Peyer's patch (tissue), 4 donors: ENCODE results near the gene MAB21L2. TPM values are rescaled to one million over a fixed set of nuclear protein-coding genes. Genes with fewer than 3 reads are reported as not detected.
A peak's percentile ranks its signal among the peaks of the same experiment; 100 is the strongest.

Experiments used
- DNase-seq, 3 donors: peaks; one replicate each; pipeline ENCODE4 v3.0.0-alpha.2; 2017 to 2019
- H3K27ac ChIP-seq, 4 donors: fragments of 200-600 bp; sonication (generic); one replicate each; pipeline ENCODE4 v1.5.1; 2016 to 2019
- H3K27me3 ChIP-seq, 2 donors: fragments of 200-600 bp; sonication (generic); one replicate each; pipeline ENCODE4 v1.5.1; 2019
- H3K36me3 ChIP-seq, 3 donors: fragments of 200-600 bp; sonication (generic); one replicate each; pipeline ENCODE4 v1.5.1; 2016 to 2019
- H3K4me1 ChIP-seq, 4 donors: fragments of 200-600 bp; sonication (generic); one replicate each; pipeline ENCODE4 v1.5.1; 2016 to 2019
- H3K4me3 ChIP-seq, 4 donors: fragments of 200-600 bp; sonication (generic); 1 replicate in 3 of 4; 2 replicates in 1 of 4; pipeline ENCODE4 v1.5.1; 2016 to 2019; ENCODE audit warnings: mild to moderate bottlenecking in 1 of 4
- H3K9me3 ChIP-seq, 4 donors: fragments of 200-600 bp; sonication (generic); one replicate each; pipeline ENCODE4 v1.5.1; 2016 to 2019; ENCODE audit warnings: mild to moderate bottlenecking in 1 of 4
- CTCF ChIP-seq, 6 experiments: fragments of 450-650 bp in 4 of 6; fragments of 200-600 bp in 2 of 6; sonication (generic) in 1 of 6; IDR thresholded peaks; one replicate each; pipeline ENCODE4 v1.5.1; 2017 to 2019; ENCODE audit warnings: antibody characterized with exemption in 6 of 6, mild to moderate bottlenecking in 3 of 6, moderate library complexity in 1 of 6
- POLR2A ChIP-seq, 2 donors: fragments of 450-650 bp; IDR thresholded peaks; one replicate each; pipeline ENCODE4 v1.5.1; 2017; ENCODE audit warnings: antibody characterized with exemption in 2 of 2, mild to moderate bottlenecking in 2 of 2, moderate library complexity in 2 of 2
- total RNA-seq, 4 donors: library from RNA; depleted of rRNA; stranded (reverse); fragments of >200 nt; gene quantifications; one replicate each; pipeline ENCODE4 v1.1.0, GENCODE V29; 2016

MAB21L2 gene
- total RNA-seq, 4 donors from 2014 or later: 3.9 to 55.3 (median 18.7) TPM

GRCh38 chr4:150578745-150579501 is 3.0 kb upstream of the MAB21L2 start:
- Histone ChIP-seq H3K36me3 (peaks cover 0 to 16% (median 0%) of the 10 kb centered on the region in 3 donors), H3K27me3 (no peaks in the 10 kb centered on the region), H3K9me3 (no peaks in the 10 kb centered on the region), H3K4me3 (peak overlapping the region in 3 of 4 donors; percentile 30 to 47 (median 46)), H3K4me1 (no peaks in the 10 kb centered on the region), H3K27ac (peak overlapping the region; percentile 62 to 86 (median 74))
- TF ChIP-seq CTCF (IDR thresholded peaks at IDR 0.05) (no peak), POLR2A (IDR thresholded peaks at IDR 0.05) (no peak)
- no peak for DNase-seq

- peak in 1 of 3 donors; percentile 52 for DNase-seq
- Histone ChIP-seq H3K36me3 (peaks cover 0 to 16% (median 0%) of the 10 kb centered on the region in 3 donors), H3K4me1 (no peaks in the 10 kb centered on the region), H3K27ac (peak overlapping the region; percentile 62 to 86 (median 74)), H3K4me3 (peak overlapping the region; percentile 19 to 47 (median 38)), H3K9me3 (no peaks in the 10 kb centered on the region), H3K27me3 (no peaks in the 10 kb centered on the region)
- TF ChIP-seq POLR2A (IDR thresholded peaks at IDR 0.05) (no peak), CTCF (IDR thresholded peaks at IDR 0.05) (no peak)
Measured at GRCh38 chr4:150579551-150580234, 2.3 kb upstream of the MAB21L2 start.

GRCh38 chr4:150580306-150580705 is 1.6 kb upstream of the MAB21L2 start:
- Histone ChIP-seq H3K4me1 (no peaks in the 10 kb centered on the region), H3K9me3 (no peaks in the 10 kb centered on the region), H3K36me3 (peaks cover 0 to 16% (median 0%) of the 10 kb centered on the region in 3 donors), H3K27ac (peak overlapping the region; percentile 62 to 86 (median 74)), H3K4me3 (peak overlapping the region; percentile 19 to 47 (median 38)), H3K27me3 (no peaks in the 10 kb centered on the region)
- TF ChIP-seq CTCF (IDR thresholded peaks at IDR 0.05) (no peak), POLR2A (IDR thresholded peaks at IDR 0.05) (no peak)
- no peak for DNase-seq

DNA sequence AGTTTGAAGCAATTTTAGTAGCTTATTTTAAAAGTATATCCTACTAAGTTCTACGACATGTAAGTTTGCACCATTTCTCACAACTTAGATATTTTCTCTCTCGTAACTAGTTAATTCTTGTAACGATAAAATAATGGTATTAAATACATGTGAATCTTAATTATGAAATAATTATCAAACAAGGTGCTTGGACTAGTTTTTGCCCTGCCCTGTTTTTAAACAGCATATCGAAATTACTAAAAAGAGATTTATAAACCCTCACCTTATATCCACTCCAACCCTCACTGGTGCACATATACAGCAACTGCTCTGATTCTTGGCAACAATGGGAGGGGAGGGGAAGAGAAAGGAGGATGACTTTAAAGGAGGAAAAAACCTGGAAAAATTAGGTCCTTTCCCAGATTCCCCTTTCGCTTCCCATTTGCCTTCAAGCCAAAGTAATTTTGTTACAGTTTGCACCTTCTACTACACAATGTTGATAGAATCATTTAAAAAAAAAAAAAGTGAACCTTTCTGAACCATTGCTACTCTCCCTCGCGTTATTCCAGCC is 820 bp upstream of the MAB21L2 start:
- H3K27ac ChIP-seq: peak overlapping the region in 3 of 4 donors; percentile 7 to 86 (median 9)
- H3K4me3 ChIP-seq: peak overlapping the region in 1 of 4 donors; percentile 46

More for the DNA sequence above, 820 bp upstream of the MAB21L2 start:
- peaks cover 0 to 16% (median 0%) of the 10 kb centered on the region in 3 donors for H3K36me3 ChIP-seq
- no peaks in the 10 kb centered on the region for H3K9me3 ChIP-seq
- DNase-seq: no peak
- no peaks in the 10 kb centered on the region for H3K27me3 ChIP-seq
- TF ChIP-seq CTCF (IDR thresholded peaks at IDR 0.05) (no peak), POLR2A (IDR thresholded peaks at IDR 0.05) (no peak)
- no peaks in the 10 kb centered on the region for H3K4me1 ChIP-seq
